ENCODE results near the gene CAMSAP1. TPM values are rescaled to one million over a fixed set of nuclear protein-coding genes. Genes with fewer than 3 reads are reported as not detected.

Gene CAMSAP1
- total RNA-seq, 4 donors from 2014 or later = 11.8 to 23.4 (median 19.9) TPM

- TF ChIP-seq CTCF (IDR thresholded peaks at IDR 0.05) = no peak
- no peak for TF ChIP-seq POLR2A (IDR thresholded peaks at IDR 0.05)
- H3K4me1 ChIP-seq = no peaks in the 10 kb centered on the region
- intact Hi-C loops (cut with DNase I) = no loop called here
- WGBS, 2 donors = 85 to 87% methylated on average over 10 to 12 of the region's 12 CpGs
- H3K9me3 ChIP-seq = no peaks in the 10 kb centered on the region
- H3K27ac ChIP-seq = no peak overlapping the region
- no peak overlapping the region for H3K4me3 ChIP-seq (replicated peaks in 1 of 3)
- no peaks in the 10 kb centered on the region for H3K27me3 ChIP-seq
- no peak for DNase-seq
- H3K36me3 ChIP-seq = no peaks in the 10 kb centered on the region
These were observed 146.9 kb downstream of the CAMSAP1 start for GRCh38 chr9:135760465-135760864.

GRCh38 chr9:135759676-135760300 lies 147.6 kb downstream of the CAMSAP1 start:
- no peaks in the 10 kb centered on the region for H3K36me3 ChIP-seq
- TF ChIP-seq CTCF (IDR thresholded peaks at IDR 0.05) (no peak), POLR2A (IDR thresholded peaks at IDR 0.05) (no peak)
- H3K4me3 ChIP-seq (replicated peaks in 1 of 3) = no peak overlapping the region
- no peaks in the 10 kb centered on the region for H3K9me3 ChIP-seq
- no peaks in the 10 kb centered on the region for H3K4me1 ChIP-seq
- WGBS, 2 donors = 91 to 94% methylated on average over 18 to 21 of the region's 24 CpGs
- DNase-seq = no peak
- no peak overlapping the region for H3K27ac ChIP-seq
- H3K27me3 ChIP-seq = no peaks in the 10 kb centered on the region
- intact Hi-C loops (cut with DNase I) = no loop called here

GRCh38 chr9:135758870-135759269 lies 148.5 kb downstream of the CAMSAP1 start:
- no peak overlapping the region for H3K4me3 ChIP-seq (replicated peaks in 1 of 3)
- intact Hi-C loops (cut with DNase I) = no loop called here
- no peak overlapping the region for H3K27ac ChIP-seq
- H3K36me3 ChIP-seq = no peaks in the 10 kb centered on the region
- no peak for TF ChIP-seq POLR2A (IDR thresholded peaks at IDR 0.05)
- TF ChIP-seq CTCF (IDR thresholded peaks at IDR 0.05) = no peak
- no peaks in the 10 kb centered on the region for H3K9me3 ChIP-seq
- WGBS, 2 donors = 85 to 86% methylated on average over 4 to 7 of the region's 10 CpGs
- no peaks in the 10 kb centered on the region for H3K4me1 ChIP-seq
- no peak for DNase-seq
- H3K27me3 ChIP-seq = no peaks in the 10 kb centered on the region

Other genes starting within 250 kb of the CAMSAP1 start
- not detected for gene LCN9, start 244.2 kb downstream of the CAMSAP1 start, total RNA-seq
- not detected for gene SOHLH1, start 208.1 kb downstream of the CAMSAP1 start, total RNA-seq
- gene KCNT1, start 205.4 kb downstream of the CAMSAP1 start, total RNA-seq = under 1 TPM in 1 of 4 donors, not detected in 3; 0.21 TPM
- gene UBAC1, start 53.8 kb upstream of the CAMSAP1 start, total RNA-seq = 10 to 100 TPM; 37.9 to 56.2 (median 44.2) TPM
- gene NACC2, start 187.7 kb upstream of the CAMSAP1 start, total RNA-seq = 10 to 100 TPM; 18.4 to 33.6 (median 22.4) TPM
- 10 to 100 TPM; 23.5 to 35.3 (median 25.6) TPM for gene TMEM250, start 211.3 kb upstream of the CAMSAP1 start, total RNA-seq